ENCODE results near the gene DMKN. TPM values are rescaled to one million over a fixed set of nuclear protein-coding genes. Genes with fewer than 3 reads are reported as not detected.

The DMKN gene
- total RNA-seq, 1 donor from 2014 or later = 0.94 TPM

- no peak for DNase-seq
Observed at GRCh38 chr19:35549174-35549788, 35.8 kb upstream of the DMKN start.

DNA sequence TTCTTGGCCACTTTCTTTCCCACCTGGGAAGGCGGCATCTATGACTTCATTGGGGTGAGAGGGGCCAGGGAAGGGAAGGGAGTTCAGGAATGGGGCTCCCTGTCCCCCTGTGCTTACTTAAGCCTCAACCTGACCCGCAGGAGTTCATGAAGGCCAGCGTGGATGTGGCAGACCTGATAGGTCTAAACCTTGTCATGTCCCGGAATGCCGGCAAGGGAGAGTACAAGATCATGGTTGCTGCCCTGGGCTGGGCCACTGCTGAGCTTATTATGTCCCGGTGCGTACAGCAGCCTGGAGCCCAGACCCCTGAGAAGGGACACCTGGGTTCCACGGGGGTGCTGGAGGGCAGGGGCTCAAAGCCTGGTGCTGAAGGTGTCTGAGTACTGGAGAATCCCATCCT is 33.1 kb upstream of the DMKN start:
- no peak for DNase-seq

- no peak for DNase-seq
Observed at GRCh38 chr19:35545855-35546381, 32.5 kb upstream of the DMKN start.

DNA sequence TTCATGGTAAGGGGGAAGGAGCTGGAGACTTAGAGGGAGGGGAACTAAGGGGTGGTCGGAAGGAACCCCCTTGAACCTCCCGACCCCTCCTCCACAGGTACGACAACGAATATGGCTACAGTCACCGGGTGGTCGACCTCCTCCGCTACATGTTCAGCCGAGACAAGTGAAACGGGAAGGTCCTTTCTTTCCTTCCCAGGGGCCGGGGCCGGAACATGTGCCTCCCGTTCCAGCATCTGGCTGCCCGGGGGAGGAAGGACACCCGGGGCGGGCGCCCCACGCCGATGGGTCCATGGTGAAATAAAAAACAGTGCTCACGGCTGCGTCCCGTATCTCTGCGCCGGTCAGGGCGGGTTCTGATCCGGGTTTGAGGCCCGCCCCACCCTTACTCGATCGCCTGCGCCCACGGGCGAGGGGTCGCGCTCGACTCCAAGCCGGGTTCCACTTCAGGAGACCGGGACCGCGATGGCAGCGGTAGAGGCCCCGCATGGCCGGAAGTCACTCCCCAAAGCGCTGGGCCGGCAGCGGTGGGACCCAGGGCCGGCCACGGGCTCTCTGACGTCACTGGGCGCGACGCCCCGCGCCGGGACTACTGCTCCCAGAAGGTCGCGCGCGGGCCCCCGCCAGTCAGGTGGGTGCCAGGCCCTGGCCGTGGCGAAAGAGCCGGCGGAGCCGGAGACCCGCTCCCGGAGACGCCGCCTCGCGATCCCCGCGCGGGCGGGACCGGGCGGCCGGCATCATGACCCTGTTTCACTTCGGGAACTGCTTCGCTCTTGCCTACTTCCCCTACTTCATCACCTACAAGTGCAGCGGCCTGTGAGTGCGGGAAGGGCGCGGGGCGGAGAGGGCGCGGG is 31.8 kb upstream of the DMKN start, which contains the start of gene TMEM147:
TSS of gene TMEM147 (plus strand) at position 626 of the 854 bp plus-strand sequence. CDS start at position 740, 114 bp downstream.
- DNase-seq = peak; percentile 82

DNA sequence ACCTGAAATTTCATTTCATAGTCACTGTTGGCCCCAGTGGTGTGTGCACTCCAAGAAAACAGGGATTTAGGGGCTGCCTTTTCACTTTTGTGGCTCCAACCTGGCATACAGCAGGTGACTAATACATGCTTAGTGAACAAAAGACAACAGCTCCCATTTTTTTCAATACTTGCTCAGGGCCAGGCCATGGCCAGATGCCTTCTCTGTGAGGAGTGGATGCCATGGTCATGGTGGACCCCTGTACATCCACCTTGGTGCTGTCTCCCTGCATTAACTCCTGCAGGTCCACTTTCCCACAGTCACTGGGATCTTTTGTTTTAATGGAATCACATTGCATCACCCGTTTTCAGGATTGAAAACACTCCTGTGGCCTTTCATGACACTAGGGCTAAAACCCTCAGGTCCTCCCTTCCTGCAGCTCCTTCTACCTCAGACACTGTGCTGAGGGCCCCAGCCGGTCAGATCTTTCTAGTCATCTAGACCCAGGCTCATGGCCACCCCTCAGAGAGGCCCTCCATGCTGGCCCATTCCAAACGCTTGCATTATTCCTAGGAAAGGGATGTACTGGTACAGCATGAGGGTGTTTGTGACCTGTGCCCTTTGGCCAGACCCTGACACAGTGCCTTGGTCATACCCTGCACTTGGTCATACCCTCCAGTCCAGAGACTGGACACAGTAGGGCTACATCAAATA is 30.8 kb upstream of the DMKN start:
- DNase-seq = no peak

- DNase-seq = no peak
Observed at GRCh38 chr19:35543280-35544109, 30.0 kb upstream of the DMKN start.

DNA sequence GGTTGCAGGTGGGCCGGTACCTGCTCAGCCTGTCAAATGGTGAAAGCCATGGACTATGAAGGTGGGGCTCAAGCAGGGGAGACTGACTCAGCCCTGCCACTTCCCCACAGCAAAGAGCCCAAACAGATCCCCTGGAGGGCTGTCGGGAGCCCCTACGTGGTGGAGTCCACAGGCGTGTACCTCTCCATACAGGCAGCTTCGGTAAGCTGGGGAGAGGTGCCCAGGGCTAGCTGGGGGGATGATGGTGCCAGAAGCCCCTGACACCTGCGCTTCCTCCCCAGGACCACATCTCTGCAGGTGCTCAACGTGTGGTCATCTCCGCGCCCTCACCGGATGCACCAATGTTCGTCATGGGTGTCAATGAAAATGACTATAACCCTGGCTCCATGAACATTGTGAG is 28.8 kb upstream of the DMKN start:
- DNase-seq = no peak

- no peak for DNase-seq
Observed at GRCh38 chr19:35540356-35540927, 27.0 kb upstream of the DMKN start.

DNA sequence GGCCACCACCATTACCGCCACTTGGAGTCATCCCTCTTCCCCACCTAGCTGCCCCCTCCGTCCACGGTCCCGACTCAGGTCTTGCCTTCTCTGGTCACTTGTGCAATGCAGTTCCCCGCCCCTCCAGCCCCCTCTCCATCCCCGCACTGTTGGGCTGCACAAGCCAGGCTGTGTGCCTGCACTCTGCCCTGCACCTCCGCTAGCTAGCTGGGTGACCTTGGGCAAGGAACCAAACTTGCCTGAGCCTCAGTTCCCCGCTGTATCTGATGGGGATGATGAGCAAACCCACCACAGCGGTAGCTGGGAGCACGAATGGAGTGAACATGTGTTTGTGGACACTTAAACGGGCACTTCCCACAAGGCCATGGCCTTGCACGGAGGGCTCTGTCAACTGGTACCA is 26.4 kb upstream of the DMKN start:
- no peak for DNase-seq

GRCh38 chr19:35539314-35539713 is 25.9 kb upstream of the DMKN start:
- DNase-seq = no peak

DNA sequence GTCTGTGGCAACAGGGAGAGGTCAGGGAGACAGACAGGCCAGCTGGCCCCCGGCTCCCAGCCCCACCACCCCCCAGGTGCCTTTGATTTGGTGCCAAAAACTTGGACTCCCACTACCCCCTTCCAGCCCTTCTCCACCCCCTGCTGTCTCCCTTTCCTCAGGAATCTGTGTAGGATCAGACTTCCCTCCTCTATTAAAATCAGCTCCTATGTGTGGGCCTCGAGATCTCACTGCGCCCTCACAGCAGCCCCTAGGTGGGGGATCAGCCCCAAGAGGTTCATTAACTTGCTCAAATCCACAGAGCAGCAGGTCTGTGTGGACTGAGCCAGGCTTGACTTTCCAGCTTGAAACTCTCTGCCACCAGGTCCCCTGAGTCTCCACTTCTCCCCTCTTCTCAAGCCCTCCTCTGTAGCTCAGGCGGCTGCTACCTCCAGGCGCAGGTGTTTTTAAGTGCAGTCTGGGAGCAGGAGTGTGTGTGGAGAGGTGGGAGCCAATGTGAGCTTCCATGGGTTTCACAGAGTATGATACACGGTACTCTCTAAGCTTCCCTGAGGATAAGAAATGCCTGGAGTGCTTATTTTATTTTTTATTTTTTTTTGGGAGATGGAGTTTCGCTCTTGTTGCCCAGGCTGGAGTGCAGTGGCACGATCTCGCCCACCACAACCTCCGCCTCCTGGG is 21.5 kb upstream of the DMKN start:
- no peak for DNase-seq

- DNase-seq = no peak
Observed at GRCh38 chr19:35533822-35534392, 20.5 kb upstream of the DMKN start.

DNA sequence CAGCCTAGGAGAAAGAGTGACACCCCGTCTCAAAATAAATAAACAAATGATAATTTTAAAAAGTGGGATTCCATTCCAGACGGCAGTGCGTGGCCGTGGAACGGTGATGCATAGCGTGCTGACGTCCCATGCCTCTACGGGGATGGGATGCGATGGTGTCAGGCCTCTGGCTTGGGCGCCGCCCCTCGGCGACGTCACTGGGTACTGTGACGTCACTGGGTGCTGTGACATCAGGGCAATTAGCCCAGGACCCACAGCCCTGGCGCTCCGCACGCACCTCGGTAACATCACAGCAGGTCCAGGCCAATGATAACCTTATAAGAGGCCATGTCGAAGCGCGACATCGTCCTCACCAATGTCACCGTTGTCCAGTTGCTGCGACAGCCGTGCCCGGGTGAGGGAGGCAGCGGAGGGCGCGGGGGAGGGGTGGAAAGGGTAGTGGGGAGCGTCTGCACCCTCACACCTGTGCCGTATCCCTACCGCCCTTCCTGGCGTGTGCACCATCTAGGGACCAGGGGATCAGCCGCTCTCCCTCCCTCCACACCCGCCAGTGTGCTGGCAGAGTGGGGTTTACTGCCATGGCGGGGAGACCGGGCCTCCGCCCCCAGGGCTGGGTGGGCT is 19.9 kb upstream of the DMKN start, which contains the start of gene GAPDHS:
TSS of gene GAPDHS (plus strand) at position 256 of the 621 bp plus-strand sequence. CDS start at position 328, 72 bp downstream.
- DNase-seq = no peak

- no peak for DNase-seq
Observed at GRCh38 chr19:35531291-35531690, 17.8 kb upstream of the DMKN start.

DNA sequence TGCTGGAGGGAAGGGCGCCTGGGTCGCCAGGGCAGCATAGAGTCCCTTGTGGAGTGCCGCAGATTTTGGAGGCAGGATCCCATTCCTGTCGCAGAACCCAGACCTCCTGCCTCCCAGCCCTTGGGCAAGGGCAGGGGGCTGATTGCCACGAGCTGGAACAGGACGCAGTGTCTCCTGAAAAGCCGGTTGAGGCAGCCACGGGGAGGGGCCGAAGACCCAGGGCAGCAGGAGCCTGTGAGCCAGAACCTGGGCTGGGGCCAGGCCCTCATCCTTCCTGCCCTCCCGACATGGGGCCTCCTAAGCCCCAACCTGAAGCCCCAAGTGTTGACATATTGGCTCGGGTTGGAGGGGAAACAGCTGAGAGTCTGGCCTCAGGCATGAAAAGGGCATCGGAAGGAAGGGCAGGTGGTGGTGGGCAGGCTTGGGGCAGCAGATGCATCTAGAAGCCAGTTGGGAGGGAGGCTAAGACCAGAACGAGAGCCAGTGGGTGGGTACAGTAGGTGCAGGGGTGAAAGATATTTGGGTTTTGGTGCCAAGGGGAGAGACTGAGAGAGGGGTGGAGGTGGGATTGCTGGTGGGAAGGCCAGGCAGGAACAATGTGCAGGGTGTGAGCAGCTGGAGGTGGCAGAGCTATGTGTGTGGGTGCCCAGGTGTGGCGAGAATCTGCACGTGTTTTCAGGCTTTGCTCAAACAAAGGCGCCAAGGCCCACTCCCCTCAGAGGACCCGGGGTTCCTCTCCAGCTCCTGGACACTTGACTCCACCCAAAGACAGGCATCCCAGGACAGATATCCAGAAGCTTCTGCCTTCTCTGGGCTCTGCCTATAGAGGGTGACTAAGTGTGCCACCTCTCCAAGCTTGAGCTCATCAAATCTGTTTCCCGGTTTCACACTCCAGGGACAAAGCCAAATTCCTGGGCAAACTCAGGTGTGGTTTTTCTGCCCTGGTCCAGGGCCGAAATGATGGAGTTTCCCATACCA is 16.1 kb upstream of the DMKN start:
- DNase-seq = no peak

- no peak for DNase-seq
Observed at GRCh38 chr19:35528218-35529038, 15.0 kb upstream of the DMKN start, which contains the start of gene SBSN. Gene SBSN (minus strand): TSS chr19:35528311. CDS start chr19:35528281, 30 bp downstream.

DNA sequence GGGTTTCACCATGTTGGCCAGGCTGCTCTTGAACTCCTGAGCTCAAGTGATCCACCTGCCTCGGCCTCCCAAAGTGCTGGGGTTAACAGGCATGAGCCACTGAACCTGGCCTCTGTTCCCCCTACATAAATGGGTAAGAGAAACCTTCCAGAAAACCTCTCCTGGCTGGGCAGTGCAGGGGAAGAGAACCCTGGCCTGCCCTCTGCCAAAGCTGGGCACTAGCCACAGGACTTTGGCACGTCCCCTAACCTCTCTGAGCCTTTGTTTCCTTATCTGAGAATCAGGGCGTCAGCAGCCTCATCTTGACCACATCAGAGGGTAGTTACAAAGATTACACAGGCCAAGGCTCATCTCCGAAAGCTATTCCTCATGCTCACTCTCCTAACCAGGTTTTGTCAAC is 12.4 kb upstream of the DMKN start:
- no peak for DNase-seq

Data from occipital lobe (tissue), 2 donors.